Hepatocyte (in vitro differentiated cells): ENCODE data around the gene UGT1A4. TPM values are rescaled to one million over a fixed set of nuclear protein-coding genes. Genes with fewer than 3 reads are reported as not detected.

Experiments used
- DNase-seq: peaks from one replicate; pipeline ENCODE4 v3.0.0-alpha.2; 2016; ENCODE audit warnings: low spot score
- H2AFZ ChIP-seq: fragments of 200-600 bp; sonication (generic); 2 replicates; pipeline ENCODE4 v1.6.0; 2016; ENCODE audit warnings: antibody characterized with exemption, mild to moderate bottlenecking
- H3K27ac ChIP-seq: fragments of 200-600 bp; sonication (generic); 2 replicates; pipeline ENCODE4 v1.5.1; 2016; ENCODE audit warnings: mild to moderate bottlenecking
- H3K27me3 ChIP-seq: fragments of 200-600 bp; sonication (generic); 2 replicates; pipeline ENCODE4 v1.6.1; 2016
- H3K36me3 ChIP-seq: fragments of 200-600 bp; sonication (generic); replicated peaks from 2 replicates; pipeline ENCODE4 v1.5.1; 2016; ENCODE audit warnings: low read depth; ENCODE audit not compliant: insufficient read depth
- H3K4me1 ChIP-seq: fragments of 200-600 bp; sonication (generic); 2 replicates; pipeline ENCODE4 v1.5.1; 2016; ENCODE audit warnings: mild to moderate bottlenecking, moderate library complexity; ENCODE audit not compliant: insufficient read depth
- H3K4me2 ChIP-seq: fragments of 200-600 bp; sonication (generic); 2 replicates; pipeline ENCODE4 v1.6.0; 2016
- H3K4me3 ChIP-seq: fragments of 200-600 bp; sonication (generic); 2 replicates; pipeline ENCODE4 v1.5.1; 2016; ENCODE audit warnings: mild to moderate bottlenecking
- H3K79me2 ChIP-seq: fragments of 200-600 bp; sonication (generic); 2 replicates; pipeline ENCODE4 v1.6.0; 2017; ENCODE audit warnings: mild to moderate bottlenecking
- H3K9me2 ChIP-seq: fragments of 200-600 bp; sonication (generic); replicated peaks from 2 replicates; pipeline ENCODE4 v1.6.0; 2017; ENCODE audit warnings: mild to moderate bottlenecking; ENCODE audit not compliant: insufficient read depth
- H3K9me3 ChIP-seq: fragments of 200-600 bp; sonication (generic); 2 replicates; pipeline ENCODE4 v1.5.1; 2016; ENCODE audit warnings: low read depth, mild to moderate bottlenecking
- H4K20me1 ChIP-seq: fragments of 200-600 bp; sonication (generic); 2 replicates; pipeline ENCODE4 v1.6.0; 2016; ENCODE audit warnings: mild to moderate bottlenecking; ENCODE audit not compliant: insufficient read depth, poor library complexity, severe bottlenecking
- EZH2 ChIP-seq: fragments of 200-600 bp; sonication (generic); IDR thresholded peaks from 2 replicates; pipeline ENCODE4 v1.6.1; 2016; ENCODE audit warnings: antibody characterized with exemption, mild to moderate bottlenecking, borderline replicate concordance
- EZH2phosphoT487 ChIP-seq: fragments of 200-600 bp; sonication (generic); IDR thresholded peaks from one replicate; pipeline ENCODE4 v1.6.1; 2018; ENCODE audit warnings: antibody characterized with exemption, mild to moderate bottlenecking, low read depth, moderate library complexity; ENCODE audit not compliant: unreplicated experiment, severe bottlenecking
- WGBS: methylation state at CpG from one replicate; pipeline ENCODE4 v1.1.6; 2016; ENCODE audit warnings: low lambda C conversion rate; ENCODE audit errors: missing lambda C conversion rate; 5-methylcytosine and 5-hydroxymethylcytosine counted together
- polyA plus RNA-seq: library from polyadenylated mRNA; unstranded; fragments of >200 nt; fragmentation: Nextera tagmentation; extraction: Ambion mirVana; gene quantifications from 2 replicates; pipeline ENCODE4 v1.2.1, GENCODE V29; 2016
- total RNA-seq: library from RNA; depleted of rRNA; stranded (reverse); fragments of >200 nt; gene quantifications from 2 replicates; pipeline ENCODE4 v1.2.3, GENCODE V29; 2014
- TF ChIP-seq, protein P1 (sequence below): fragments of 200-600 bp; sonication (generic); IDR thresholded peaks from 2 replicates; pipeline ENCODE4 v1.5.1; 2016; ENCODE audit warnings: antibody characterized with exemption, mild to moderate bottlenecking; ENCODE audit not compliant: poor library complexity

UGT1A4 gene
- total and polyA plus RNA-seq, 2 experiments from 2014 or later: not detected

DNA sequence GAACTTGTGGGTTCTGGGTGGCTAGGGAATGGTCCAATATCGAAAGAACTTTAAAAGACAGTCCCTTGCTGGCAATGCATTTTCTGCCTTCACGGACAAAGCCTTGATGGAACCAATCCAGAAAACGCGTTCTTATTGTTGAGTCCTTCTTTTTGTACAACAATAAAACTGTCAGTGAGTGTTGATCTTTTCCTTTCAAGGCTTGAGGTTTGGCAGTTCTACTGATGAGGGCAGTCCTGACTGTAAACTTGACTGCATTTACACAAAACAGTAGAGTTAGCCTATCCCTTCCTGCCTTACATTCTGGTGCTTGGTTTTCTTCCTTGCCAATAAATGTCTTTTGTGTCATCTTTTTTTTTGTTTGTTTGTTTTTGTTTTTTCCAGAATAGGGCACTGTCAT, 39.3 kb upstream of the UGT1A4 start:
- H3K4me2 ChIP-seq: no peak overlapping the region
- no peaks in the 10 kb centered on the region for H3K9me3 ChIP-seq
- H3K27me3 ChIP-seq: no peaks in the 10 kb centered on the region
- H3K4me3 ChIP-seq: no peak overlapping the region
- H4K20me1 ChIP-seq: no peaks in the 10 kb centered on the region
- DNase-seq: no peak
- WGBS: 74% methylated on average over 4 of the region's 4 CpGs
- no peaks in the 10 kb centered on the region for H3K79me2 ChIP-seq
- no peak overlapping the region for H3K27ac ChIP-seq
- no peaks in the 10 kb centered on the region for H3K36me3 ChIP-seq
- no peak overlapping the region for H2AFZ ChIP-seq
- no peaks in the 10 kb centered on the region for H3K4me1 ChIP-seq
- H3K9me2 ChIP-seq: no peaks in the 10 kb centered on the region
- TF ChIP-seq, protein P1, sequence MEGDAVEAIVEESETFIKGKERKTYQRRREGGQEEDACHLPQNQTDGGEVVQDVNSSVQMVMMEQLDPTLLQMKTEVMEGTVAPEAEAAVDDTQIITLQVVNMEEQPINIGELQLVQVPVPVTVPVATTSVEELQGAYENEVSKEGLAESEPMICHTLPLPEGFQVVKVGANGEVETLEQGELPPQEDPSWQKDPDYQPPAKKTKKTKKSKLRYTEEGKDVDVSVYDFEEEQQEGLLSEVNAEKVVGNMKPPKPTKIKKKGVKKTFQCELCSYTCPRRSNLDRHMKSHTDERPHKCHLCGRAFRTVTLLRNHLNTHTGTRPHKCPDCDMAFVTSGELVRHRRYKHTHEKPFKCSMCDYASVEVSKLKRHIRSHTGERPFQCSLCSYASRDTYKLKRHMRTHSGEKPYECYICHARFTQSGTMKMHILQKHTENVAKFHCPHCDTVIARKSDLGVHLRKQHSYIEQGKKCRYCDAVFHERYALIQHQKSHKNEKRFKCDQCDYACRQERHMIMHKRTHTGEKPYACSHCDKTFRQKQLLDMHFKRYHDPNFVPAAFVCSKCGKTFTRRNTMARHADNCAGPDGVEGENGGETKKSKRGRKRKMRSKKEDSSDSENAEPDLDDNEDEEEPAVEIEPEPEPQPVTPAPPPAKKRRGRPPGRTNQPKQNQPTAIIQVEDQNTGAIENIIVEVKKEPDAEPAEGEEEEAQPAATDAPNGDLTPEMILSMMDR: no peak
- TF ChIP-seq EZH2phosphoT487 (no peak), EZH2 (no peak)

DNA sequence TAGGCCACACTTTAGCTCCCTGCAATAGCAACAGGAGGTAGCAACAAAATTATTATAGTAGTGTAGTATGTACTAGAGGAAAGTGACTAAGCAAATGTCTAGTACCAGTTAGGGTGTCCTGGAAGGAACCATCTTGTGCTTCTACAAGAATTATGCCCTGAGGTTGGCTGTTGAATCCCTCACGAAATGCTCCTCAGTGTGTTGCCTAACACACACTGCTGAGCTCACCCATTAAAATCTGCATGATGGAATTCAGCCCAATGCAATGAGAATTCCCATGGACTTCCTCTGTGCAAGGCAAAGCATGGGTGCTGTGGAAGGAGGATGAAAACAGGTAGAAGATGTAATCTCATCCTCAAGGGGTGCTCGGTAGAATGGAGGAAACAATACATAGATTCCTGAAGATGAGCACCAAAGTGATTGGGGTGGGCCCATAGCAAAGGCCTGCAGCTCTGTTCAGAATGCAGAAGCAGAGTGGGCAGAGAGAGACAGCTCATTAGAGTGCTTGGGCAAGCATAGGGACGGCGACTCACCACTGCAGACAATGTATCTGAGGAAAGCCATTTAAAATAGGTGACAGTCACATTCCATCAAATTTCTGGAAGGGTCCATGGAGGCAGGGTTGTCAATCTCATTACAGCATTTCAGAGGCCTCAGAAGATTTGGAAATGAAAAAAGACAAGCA, 38.0 kb upstream of the UGT1A4 start:
- Histone ChIP-seq H2AFZ (no peak overlapping the region), H3K79me2 (no peaks in the 10 kb centered on the region), H3K27me3 (no peaks in the 10 kb centered on the region), H3K4me2 (no peak overlapping the region), H3K27ac (no peak overlapping the region), H3K4me3 (no peak overlapping the region), H3K9me2 (no peaks in the 10 kb centered on the region), H4K20me1 (no peaks in the 10 kb centered on the region), H3K9me3 (no peaks in the 10 kb centered on the region), H3K4me1 (no peaks in the 10 kb centered on the region), H3K36me3 (no peaks in the 10 kb centered on the region)
- DNase-seq: no peak
- 97% methylated on average over 4 of the region's 4 CpGs for WGBS
- TF ChIP-seq EZH2 (no peak), EZH2phosphoT487 (no peak)
- TF ChIP-seq, protein P1: no peak

DNA sequence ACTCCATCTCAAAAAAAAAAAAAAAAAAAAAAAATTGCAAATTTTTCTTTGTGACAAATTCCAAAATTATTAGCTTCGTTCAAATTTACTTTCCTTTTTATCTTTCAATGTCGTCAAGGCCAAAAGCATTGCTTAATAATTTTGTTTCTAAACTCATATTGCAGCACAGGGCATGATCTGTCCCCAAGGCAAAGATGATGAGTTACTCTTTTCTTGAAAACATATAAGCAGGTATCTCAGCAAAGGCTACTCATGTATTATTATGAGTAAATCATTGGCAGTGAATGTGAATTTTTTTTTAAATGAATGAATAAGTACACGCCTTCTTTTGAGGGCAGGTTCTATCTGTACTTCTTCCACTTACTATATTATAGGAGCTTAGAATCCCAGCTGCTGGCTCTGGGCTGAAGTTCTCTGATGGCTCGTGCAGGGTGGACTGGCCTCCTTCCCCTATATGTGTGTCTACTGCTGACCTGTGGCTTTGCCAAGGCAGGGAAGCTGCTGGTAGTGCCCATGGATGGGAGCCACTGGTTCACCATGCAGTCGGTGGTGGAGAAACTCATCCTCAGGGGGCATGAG, 36.9 kb upstream of the UGT1A4 start, which contains the start of gene UGT1A7:
TSS of gene UGT1A7 (plus strand) at position 381 of the 579 bp plus-strand sequence. CDS start at position 418, 37 bp downstream.
- Histone ChIP-seq H3K9me3 (no peaks in the 10 kb centered on the region), H3K9me2 (no peaks in the 10 kb centered on the region), H3K4me2 (no peak within 1 kb of the TSS), H2AFZ (no peak within 1 kb of the TSS), H3K4me1 (no peaks in the 10 kb centered on the region), H3K27ac (no peak within 1 kb of the TSS), H3K4me3 (no peak within 1 kb of the TSS), H3K27me3 (no peaks in the 10 kb centered on the region), H3K79me2 (no peaks in the 10 kb centered on the region), H4K20me1 (no peaks in the 10 kb centered on the region), H3K36me3 (no peaks in the 10 kb centered on the region)
- WGBS: 92% methylated on average over 5 of the region's 5 CpGs
- TF ChIP-seq, protein P1: no peak
- TF ChIP-seq EZH2phosphoT487 (no peak), EZH2 (no peak)
- no peak for DNase-seq
